ENCODE results near the gene PTTG1. TPM values are rescaled to one million over a fixed set of nuclear protein-coding genes. Genes with fewer than 3 reads are reported as not detected.

The PTTG1 gene
- total RNA-seq, 1 donor from 2014 or later = 98.7 TPM

DNA sequence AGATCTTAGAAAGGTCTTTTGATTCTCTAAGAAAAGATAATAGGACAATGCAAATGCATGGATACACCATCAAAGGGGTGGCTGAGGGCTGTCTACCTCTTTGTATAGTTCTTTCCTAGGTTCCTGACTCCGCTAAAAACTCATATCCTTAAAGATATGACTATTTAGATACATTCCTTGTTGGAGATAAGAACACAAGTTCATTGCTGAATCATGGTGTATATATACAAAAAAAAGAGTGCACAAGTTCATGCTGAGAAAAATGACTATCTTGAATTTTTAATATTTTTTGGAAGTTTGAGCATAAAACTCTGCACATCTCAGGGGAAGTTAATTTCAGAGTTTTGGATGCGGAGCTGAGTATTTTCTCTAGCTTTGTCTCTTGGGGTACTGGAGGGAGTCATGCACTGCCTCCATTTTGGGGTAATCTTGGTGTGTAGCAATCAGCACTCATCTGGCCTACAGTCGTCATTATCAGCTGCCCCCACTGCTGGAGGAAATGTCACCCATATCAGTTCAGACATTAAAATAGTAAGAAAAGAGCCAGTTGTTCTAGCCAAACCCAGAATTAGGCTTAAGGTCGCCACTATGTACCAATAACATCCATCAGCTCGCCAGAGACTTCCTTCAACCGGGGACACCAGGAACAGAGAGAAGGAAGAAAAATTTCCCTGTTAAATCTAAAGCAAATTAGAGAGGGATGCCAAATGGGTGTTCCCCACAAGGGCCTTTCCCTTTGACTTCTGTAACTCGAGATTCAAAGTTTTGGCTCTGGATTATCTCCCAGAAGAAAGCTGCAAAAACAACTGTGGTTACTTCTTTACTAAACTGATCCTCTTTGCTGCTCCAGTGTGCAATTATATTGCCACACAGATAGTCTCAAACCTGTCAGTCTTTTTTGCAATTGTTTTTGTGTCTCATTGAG, 49.0 kb downstream of the PTTG1 start:
- intact Hi-C loops (cut with micrococcal nuclease) = no loop called here

DNA sequence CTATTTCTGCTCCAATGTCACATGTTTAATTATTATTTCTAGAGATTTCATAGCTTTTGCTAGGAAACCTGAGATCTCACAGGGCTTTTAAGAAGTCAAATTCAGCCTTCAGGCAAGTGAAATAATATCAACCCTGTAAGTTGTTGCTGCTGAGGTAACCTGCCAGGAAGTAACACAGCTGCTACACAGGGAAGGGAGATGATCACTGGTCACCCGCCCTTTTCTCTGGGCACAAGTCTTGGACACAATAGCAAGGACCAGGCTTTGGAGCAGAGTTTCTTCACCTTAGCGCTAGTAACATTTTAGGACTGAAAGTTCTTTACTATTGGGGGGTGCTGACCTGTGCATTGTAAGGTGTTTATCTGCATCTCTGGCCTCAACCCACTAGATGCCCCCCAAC, 50.1 kb downstream of the PTTG1 start:
- intact Hi-C loops (cut with micrococcal nuclease) = no loop called here

DNA sequence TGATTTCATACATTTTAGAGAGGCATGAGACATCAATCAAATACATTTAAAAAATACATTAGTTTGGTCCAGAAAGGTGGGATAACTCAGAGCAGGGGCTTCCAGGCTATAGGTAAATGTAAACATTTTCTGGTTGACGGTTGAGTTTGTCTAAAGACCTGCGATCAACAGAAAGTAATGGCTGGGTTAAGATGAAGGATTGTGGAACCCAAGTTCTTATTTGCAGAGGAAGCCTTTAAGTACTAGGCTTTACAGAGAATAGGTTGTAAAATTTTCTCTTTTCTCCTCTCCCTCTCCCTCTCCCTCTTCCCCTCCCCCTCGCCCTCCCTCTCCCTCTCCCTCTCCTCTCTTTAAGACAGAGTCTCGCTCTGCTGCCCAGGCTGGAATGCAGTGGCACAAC, 50.8 kb downstream of the PTTG1 start:
- intact Hi-C loops (cut with micrococcal nuclease) = no loop called here

DNA sequence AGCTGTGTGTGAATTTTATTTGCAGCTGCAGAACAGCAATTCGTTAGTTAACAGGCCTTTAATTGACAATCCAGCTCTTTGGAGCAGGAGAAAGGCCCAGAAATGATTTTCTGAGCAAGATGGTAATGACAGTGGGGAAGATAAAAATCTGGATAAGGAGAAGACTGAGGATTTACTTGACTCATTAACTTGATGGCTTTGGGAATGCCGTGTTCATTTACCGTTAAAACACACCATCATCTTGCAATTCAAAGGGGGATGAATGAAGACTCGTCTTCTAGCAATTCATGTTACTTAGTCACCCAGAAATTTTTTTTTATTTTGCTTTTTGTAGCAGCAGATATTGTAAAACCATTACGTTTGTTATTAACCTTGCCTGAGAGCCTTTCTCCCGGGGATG, 52.0 kb downstream of the PTTG1 start:
- intact Hi-C loops (cut with micrococcal nuclease) = no loop called here

DNA sequence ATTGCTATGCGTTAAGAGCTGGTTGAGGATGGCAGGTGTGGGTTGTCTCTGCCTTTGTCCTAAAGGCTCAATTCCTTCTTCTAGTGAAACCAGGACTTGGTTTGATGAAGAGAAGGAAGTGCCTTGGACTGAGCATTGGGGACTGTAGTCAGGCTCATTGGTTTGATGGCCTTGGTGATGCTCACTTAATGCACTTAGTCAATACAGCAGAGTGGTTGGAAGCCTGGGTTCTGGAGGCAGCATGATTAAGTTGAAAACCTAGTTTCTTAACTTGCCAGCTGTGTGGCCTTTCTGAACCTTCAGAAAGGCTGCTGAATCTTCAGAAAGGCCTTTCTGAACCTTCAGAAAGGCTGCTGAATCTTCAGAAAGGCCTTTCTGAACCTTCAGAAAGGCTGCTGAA, 52.4 kb downstream of the PTTG1 start:
- intact Hi-C loops (cut with micrococcal nuclease) = no loop called here

DNA sequence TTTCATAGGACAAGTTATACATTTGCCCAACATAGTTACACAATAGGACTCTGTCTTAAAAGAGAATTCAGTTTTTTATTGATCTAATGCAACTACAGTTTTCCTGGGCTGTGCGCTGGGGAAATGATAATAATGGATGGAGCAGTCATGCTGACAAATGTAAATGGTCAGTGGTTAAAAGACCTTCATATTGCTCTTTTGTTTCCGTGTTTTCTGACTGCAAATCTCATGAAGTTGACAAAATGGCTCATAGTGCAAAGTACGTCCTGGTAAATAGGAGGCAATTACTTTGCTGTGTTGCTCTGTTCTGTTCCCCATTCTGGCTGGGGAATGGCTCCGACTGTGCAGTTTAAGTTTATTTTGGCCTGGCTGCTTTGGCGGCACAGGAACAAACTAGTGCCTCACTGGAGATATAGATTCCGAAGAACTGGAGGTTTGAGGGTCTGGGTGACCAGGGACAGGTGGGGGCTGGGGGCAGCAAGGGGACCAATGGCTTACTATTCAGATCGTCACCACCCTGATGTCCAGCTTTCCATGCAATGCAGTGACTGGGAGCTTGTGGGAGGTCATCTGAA, 54.3 kb downstream of the PTTG1 start:
- intact Hi-C loops (cut with micrococcal nuclease) = no loop called here

DNA sequence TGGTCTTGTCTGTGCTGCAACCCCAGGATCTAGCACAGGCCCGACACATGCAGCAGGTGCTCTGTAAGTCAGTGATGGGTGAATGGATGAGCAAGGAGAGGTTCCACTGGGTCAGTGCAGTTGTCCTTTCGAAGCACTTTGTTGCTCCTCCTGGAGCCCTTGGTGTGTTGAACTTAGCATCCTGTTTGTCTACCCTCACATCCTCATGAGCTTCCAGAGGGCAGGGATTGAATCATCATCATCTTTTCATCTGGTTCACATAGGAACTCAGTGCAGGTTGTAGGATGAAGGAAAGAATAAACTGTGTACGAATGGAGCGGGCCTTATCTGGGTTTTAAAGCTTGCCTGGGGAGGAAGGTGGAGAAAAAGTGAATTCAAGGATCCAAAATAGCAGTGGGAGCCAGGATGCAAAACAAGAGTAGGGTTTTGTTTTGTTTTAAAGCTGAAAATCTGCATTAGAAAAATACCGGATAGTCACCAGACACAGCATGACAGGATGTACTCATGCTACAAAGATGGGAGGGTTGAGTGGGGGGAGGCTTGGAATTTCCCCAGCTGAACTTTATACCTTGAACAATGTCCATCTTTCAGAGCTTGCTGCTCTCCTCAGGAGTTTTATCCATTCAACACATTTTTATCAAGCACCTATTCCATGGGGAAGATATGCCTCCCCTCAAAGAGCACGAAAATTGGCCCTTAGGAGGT, 55.8 kb downstream of the PTTG1 start:
- intact Hi-C loops (cut with micrococcal nuclease) = loop anchor here (1.0 kb wide), 2 partner anchors 9 kb away; no protein-coding TSS in a partner anchor

DNA sequence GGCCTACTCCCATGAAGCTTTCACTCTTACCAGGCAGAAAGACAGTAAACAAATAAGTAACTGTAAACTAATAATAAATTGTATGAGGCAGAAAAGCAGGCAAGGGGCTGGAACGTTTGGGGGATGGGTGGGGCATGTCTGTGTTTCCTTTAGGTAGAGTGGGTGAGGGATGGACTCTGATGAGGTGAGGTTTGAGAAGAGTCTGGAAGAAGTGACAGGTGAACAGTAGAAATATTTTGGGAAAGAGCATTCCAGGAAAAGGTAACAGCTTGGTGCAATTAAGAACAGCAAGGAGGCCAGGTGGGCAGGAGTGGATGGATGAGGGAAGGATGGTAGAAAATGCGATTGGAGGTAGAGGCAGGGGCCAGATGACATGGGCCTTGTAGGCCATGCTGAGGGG, 56.5 kb downstream of the PTTG1 start:
- intact Hi-C loops (cut with micrococcal nuclease) = no loop called here

Other genes with a start within 250 kb of the PTTG1 start
- gene FABP6, start 192.3 kb upstream of the PTTG1 start, total RNA-seq = not detected in 2 replicates
- gene CCNJL, start 109.3 kb upstream of the PTTG1 start, total RNA-seq = not detected in 2 replicates
- gene C1QTNF2, start 51.2 kb upstream of the PTTG1 start, total RNA-seq = not detected in 2 replicates
- 0.51 and 0.81 TPM in 2 replicates for gene FAM200C, start 21.8 kb upstream of the PTTG1 start, total RNA-seq
- 48.6 and 55.2 TPM in 2 replicates for gene SLU7, start 2.8 kb upstream of the PTTG1 start, total RNA-seq

Data from T-helper 1 cell treated with Interleukin-12 subunit alpha and Interleukin-12 subunit beta and Interleukin-4 antibody, amounts not matched to agents 30 ng/mL and 1 ng/mL, for 36 hours (primary cell).